IMR-90 (cell line): ENCODE results near the gene SPATA32. TPM values are rescaled to one million over a fixed set of nuclear protein-coding genes. Genes with fewer than 3 reads are reported as not detected.

Experiments
- ATAC-seq: fragments of 200-7000 bp; cut with Tn5 transposase; 2 replicates; pipeline ENCODE4 v1.9.1; 2020; ENCODE audit warnings: low read depth, mild to moderate bottlenecking, moderate library complexity
- BruUV-seq: library from RNA; stranded (reverse); fragments of 400-500 nt; replicated peaks from 2 replicates; lab custom pipeline; 2021; lab: Mats Ljungman, UMichigan
- CTCF ChIA-PET: fragments of 300-600 bp; formaldehyde crosslinking; extraction: SDS; loops from one replicate; lab custom pipeline; 2021; ENCODE audit warnings: antibody characterized with exemption; lab: Yijun Ruan, JAX
- POLR2A ChIA-PET: fragments of 300-600 bp; sonication (Branson Sonifier 250); formaldehyde crosslinking; loops from one replicate; lab custom pipeline; 2022; ENCODE audit warnings: antibody characterized with exemption; ENCODE audit not compliant: unreplicated experiment; lab: Charles Lee
- DNase-seq: peaks from one replicate; pipeline ENCODE4 v3.0.0; 2013
- H2AFZ ChIP-seq: replicated peaks from 2 replicates; pipeline ENCODE3; 2013; ENCODE audit warnings: low read length, mild to moderate bottlenecking; ENCODE audit not compliant: poor library complexity
- H2AK5ac ChIP-seq: 2 replicates; pipeline ENCODE4 v1.6.1; 2013; ENCODE audit warnings: low read depth, low read length, inconsistent platforms
- H2AK9ac ChIP-seq: replicated peaks from 2 replicates; pipeline ENCODE3; 2013; ENCODE audit warnings: mild to moderate bottlenecking, low read depth, low read length, moderate library complexity; ENCODE audit not compliant: poor library complexity
- H2BK120ac ChIP-seq: 2 replicates; pipeline ENCODE4 v1.6.1; 2013; ENCODE audit warnings: low read depth, low read length, inconsistent platforms
- H2BK15ac ChIP-seq: 3 replicates; pipeline ENCODE4 v1.6.1; 2013; ENCODE audit warnings: low read depth, low read length, inconsistent platforms
- H2BK20ac ChIP-seq: 2 replicates; pipeline ENCODE4 v1.6.1; 2013; ENCODE audit warnings: low read depth, mild to moderate bottlenecking, inconsistent platforms, low read length, moderate library complexity
- H2BK5ac ChIP-seq: 2 replicates; pipeline ENCODE4 v1.6.1; 2013; ENCODE audit warnings: mild to moderate bottlenecking, low read depth, low read length, inconsistent platforms; ENCODE audit not compliant: poor library complexity, severe bottlenecking
- H3K14ac ChIP-seq: replicated peaks from 2 replicates; pipeline ENCODE4 v1.6.1; 2013; ENCODE audit warnings: low read depth, low read length, inconsistent platforms
- H3K18ac ChIP-seq: 2 replicates; pipeline ENCODE4 v1.6.1; 2013; ENCODE audit warnings: low read depth, low read length, control low read depth
- H3K23ac ChIP-seq: 2 replicates; pipeline ENCODE4 v1.6.1; 2013; ENCODE audit warnings: low read depth, low read length, inconsistent platforms
- H3K27ac ChIP-seq: 2 replicates; pipeline ENCODE4 v1.5.1; 2013; ENCODE audit warnings: mild to moderate bottlenecking, control low read depth, low read length; ENCODE audit not compliant: insufficient read depth
- H3K27me3 ChIP-seq: 2 replicates; pipeline ENCODE4 v1.6.1; 2013; ENCODE audit warnings: low read length; ENCODE audit not compliant: control insufficient read depth, insufficient read depth
- H3K36me3 ChIP-seq: 2 replicates; pipeline ENCODE4 v1.6.1; 2013; ENCODE audit warnings: low read length, mixed read lengths; ENCODE audit not compliant: control insufficient read depth, insufficient read depth
- H3K4ac ChIP-seq: 2 replicates; pipeline ENCODE4 v1.6.1; 2013; ENCODE audit warnings: low read depth, low read length, inconsistent platforms
- H3K4me1 ChIP-seq: 2 replicates; pipeline ENCODE4 v1.6.1; 2013; ENCODE audit warnings: low read length, mixed read lengths; ENCODE audit not compliant: control insufficient read depth, insufficient read depth
- H3K4me2 ChIP-seq: 2 replicates; pipeline ENCODE4 v1.6.1; 2013; ENCODE audit warnings: low read depth, mild to moderate bottlenecking, control low read depth, low read length, moderate library complexity
- H3K4me3 ChIP-seq: 2 replicates; pipeline ENCODE4 v1.5.1; 2013; ENCODE audit warnings: low read depth, mild to moderate bottlenecking, control low read depth, low read length, moderate library complexity; ENCODE audit not compliant: insufficient read depth
- H3K56ac ChIP-seq: 2 replicates; pipeline ENCODE4 v1.6.1; 2013; ENCODE audit warnings: low read length, inconsistent platforms; ENCODE audit not compliant: insufficient read depth; ENCODE audit errors: extremely low read depth
- H3K79me1 ChIP-seq, 2 experiments: 2 replicates each; pipeline ENCODE4 v1.6.1; 2013; ENCODE audit warnings: low read length in 2 of 2, inconsistent platforms in 1 of 2, low read depth in 1 of 2
- H3K9ac ChIP-seq: 2 replicates; pipeline ENCODE4 v1.6.1; 2013; ENCODE audit warnings: low read depth, low read length, control low read depth
- H3K9me1 ChIP-seq: 2 replicates; pipeline ENCODE4 v1.6.1; 2013; ENCODE audit warnings: low read length, inconsistent platforms; ENCODE audit not compliant: insufficient read depth
- H3K9me3 ChIP-seq: 2 replicates; pipeline ENCODE4 v1.6.1; 2013; ENCODE audit warnings: low read length; ENCODE audit not compliant: control insufficient read depth, insufficient read depth
- H4K20me1 ChIP-seq: 2 replicates; pipeline ENCODE4 v1.6.1; 2013; ENCODE audit warnings: low read length, inconsistent platforms; ENCODE audit not compliant: insufficient read depth
- H4K5ac ChIP-seq: 2 replicates; pipeline ENCODE4 v1.6.1; 2013; ENCODE audit warnings: mild to moderate bottlenecking, low read depth, low read length, control low read depth
- H4K8ac ChIP-seq, 2 experiments: 2 replicates each; pipeline ENCODE4 v1.6.1; 2013; ENCODE audit warnings: low read depth in 2 of 2, low read length in 2 of 2, control low read depth in 1 of 2, inconsistent platforms in 1 of 2
- H4K91ac ChIP-seq: 2 replicates; pipeline ENCODE4 v1.6.1; 2013; ENCODE audit warnings: low read depth, low read length, inconsistent platforms; ENCODE audit not compliant: insufficient read depth
- BHLHE40 ChIP-seq: fragments of 150-350 bp; IDR thresholded peaks from 2 replicates; pipeline ENCODE4 v1.6.1; 2016; ENCODE audit warnings: mild to moderate bottlenecking, low read depth, low read length
- MAFK ChIP-seq: IDR thresholded peaks from 2 replicates; pipeline ENCODE4 v1.6.1; 2012; ENCODE audit warnings: low read depth, low read length, improper control_type of control experiment
- MXI1 ChIP-seq: IDR thresholded peaks from 2 replicates; pipeline ENCODE4 v1.6.1; 2012; ENCODE audit warnings: low read depth, mild to moderate bottlenecking, low read length, moderate library complexity, borderline replicate concordance
- NFE2L2 ChIP-seq: fragments of 150-350 bp; IDR thresholded peaks from 2 replicates; pipeline ENCODE4 v1.6.1; 2016; ENCODE audit warnings: low read depth, mild to moderate bottlenecking, low read length
- RCOR1 ChIP-seq: IDR thresholded peaks from 2 replicates; pipeline ENCODE4 v1.6.1; 2012; ENCODE audit warnings: mild to moderate bottlenecking, low read length, improper control_type of control experiment; ENCODE audit not compliant: insufficient replicate concordance
- WGBS, 2 experiments: methylation state at CpG; one replicate each; pipeline versions ENCODE4 v1.1.5 to v1.1.7; 2013; ENCODE audit warnings: missing lambda C conversion rate in 2 of 2; ENCODE audit not compliant: insufficient read length in 1 of 2; ENCODE audit errors: extremely low coverage in 2 of 2; 5-methylcytosine and 5-hydroxymethylcytosine counted together
- dilution Hi-C: fragments of 300-500 bp; cut with HindIII; formaldehyde crosslinking; loops from one replicate; pipeline ENCODE4 v1.14.3; 2018; ENCODE audit warnings: low sequenced_read_pairs; ENCODE audit not compliant: unreplicated experiment
- in situ Hi-C: fragments of 300-500 bp; cut with MboI; formaldehyde crosslinking; loops from 3 replicates; pipeline ENCODE4 v1.14.3; 2019; ENCODE audit warnings: low sequenced_read_pairs, inconsistent platforms, mixed read lengths
- intact Hi-C: fragments of 100-400 bp; cut with micrococcal nuclease; formaldehyde crosslinking; loops from 2 replicates; pipeline ENCODE4 v1.10.0; 2022
- polyA plus RNA-seq, 3 experiments: library from polyadenylated mRNA; depleted of rRNA; stranded (reverse); fragments of >200 nt; gene quantifications; 2 replicates each; pipeline ENCODE4 v1.2.3, GENCODE V29; 2012; ENCODE audit warnings: low replicate concordance in 1 of 3
- total RNA-seq: library from RNA; depleted of rRNA; stranded (reverse); fragments of >200 nt; gene quantifications from 2 replicates; pipeline ENCODE4 v1.2.3, GENCODE V29; 2012
- TF ChIP-seq, protein P1 (sequence below): conservative IDR thresholded peaks from 2 replicates; pipeline ENCODE4 v1.5.1; 2012; ENCODE audit warnings: mild to moderate bottlenecking, low read depth, low read length, improper control_type of control experiment

SPATA32 gene
- total and polyA plus RNA-seq, 2 of the 4 experiments (the other 2 are of a cell fraction) = 0.18 TPM; not detected in 1

DNA sequence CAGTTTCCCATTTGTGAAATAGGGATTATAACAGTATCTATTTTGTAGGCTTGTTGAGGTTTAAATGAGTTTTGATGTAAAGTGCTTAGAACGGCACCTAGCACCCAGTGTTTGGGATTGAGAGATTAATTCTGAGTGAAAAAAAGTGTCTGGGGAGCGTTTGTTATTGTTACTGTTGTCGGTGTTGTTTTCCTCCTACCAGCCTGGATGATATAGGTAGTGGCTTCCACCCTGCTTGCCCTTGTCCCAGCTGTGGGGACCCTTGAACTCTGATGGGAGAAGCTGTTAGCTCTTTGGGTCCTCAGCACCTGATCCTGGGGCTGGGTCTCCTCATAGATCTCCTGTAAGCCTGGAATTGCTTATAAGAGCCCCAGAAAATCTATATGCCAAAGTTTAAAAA lies 35.3 kb downstream of the SPATA32 start (continued):
- TF ChIP-seq, protein P1, sequence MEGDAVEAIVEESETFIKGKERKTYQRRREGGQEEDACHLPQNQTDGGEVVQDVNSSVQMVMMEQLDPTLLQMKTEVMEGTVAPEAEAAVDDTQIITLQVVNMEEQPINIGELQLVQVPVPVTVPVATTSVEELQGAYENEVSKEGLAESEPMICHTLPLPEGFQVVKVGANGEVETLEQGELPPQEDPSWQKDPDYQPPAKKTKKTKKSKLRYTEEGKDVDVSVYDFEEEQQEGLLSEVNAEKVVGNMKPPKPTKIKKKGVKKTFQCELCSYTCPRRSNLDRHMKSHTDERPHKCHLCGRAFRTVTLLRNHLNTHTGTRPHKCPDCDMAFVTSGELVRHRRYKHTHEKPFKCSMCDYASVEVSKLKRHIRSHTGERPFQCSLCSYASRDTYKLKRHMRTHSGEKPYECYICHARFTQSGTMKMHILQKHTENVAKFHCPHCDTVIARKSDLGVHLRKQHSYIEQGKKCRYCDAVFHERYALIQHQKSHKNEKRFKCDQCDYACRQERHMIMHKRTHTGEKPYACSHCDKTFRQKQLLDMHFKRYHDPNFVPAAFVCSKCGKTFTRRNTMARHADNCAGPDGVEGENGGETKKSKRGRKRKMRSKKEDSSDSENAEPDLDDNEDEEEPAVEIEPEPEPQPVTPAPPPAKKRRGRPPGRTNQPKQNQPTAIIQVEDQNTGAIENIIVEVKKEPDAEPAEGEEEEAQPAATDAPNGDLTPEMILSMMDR = no peak

GRCh38 chr17:45225964-45226530 lies 35.8 kb downstream of the SPATA32 start:
- Histone ChIP-seq H4K5ac (no peak overlapping the region), H3K27ac (no peak overlapping the region), H3K4me1 (peaks cover 44% of the 10 kb centered on the region), H3K18ac (no peak overlapping the region), H3K4ac (peak overlapping the region; percentile 9; the same call in 1 of the 2 replicates), H3K27me3 (peaks cover 8% of the 10 kb centered on the region), H2BK20ac (no peak overlapping the region; the same call in 1 of the 2 replicates), H2BK120ac (peak overlapping the region; percentile 3; the same call in 1 of the 2 replicates), H3K14ac (0 out of 2 replicates have a peak overlapping the region, but pooled peaks have one; percentile 34), H3K4me2 (no peak overlapping the region), H2AK9ac (peak overlapping the region; percentile 88), H4K91ac (peak overlapping the region; percentile 55; the same call in 1 of the 2 replicates), H3K9me3 (no peaks in the 10 kb centered on the region), H3K23ac (no peak overlapping the region), H3K79me1 (peaks cover 0 to 28% of the 10 kb centered on the region in 2 experiments; a peak in 3 of 4 replicates), H3K9ac (no peak overlapping the region), H3K4me3 (no peak overlapping the region), H4K20me1 (no peaks in the 10 kb centered on the region), H3K9me1 (peaks cover 24% of the 10 kb centered on the region), H2BK15ac (0 out of 3 replicates have a peak overlapping the region, but pooled peaks have one; percentile 64), H2AFZ (peak overlapping the region; percentile 3), H4K8ac (0 out of 4 replicates have a peak overlapping the region, but pooled peaks of 1 of the 2 experiments have one; percentile 7), H2BK5ac (no peak overlapping the region), H3K36me3 (no peaks in the 10 kb centered on the region), H2AK5ac (peak overlapping the region; percentile 62), H3K56ac (no peak overlapping the region)
- intact Hi-C loops = no loop called here
- POLR2A ChIA-PET = no interaction called here
- TF ChIP-seq BHLHE40 (no peak), NFE2L2 (no peak), MXI1 (no peak), MAFK (no peak), RCOR1 (no peak)
- TF ChIP-seq, protein P1 = no peak
- no CpG with 5 or more reads among the region's 11 CpGs for WGBS, 2 experiments
- ATAC-seq = no peak
- dilution Hi-C loops = no loop called here
- CTCF ChIA-PET = no interaction called here
- in situ Hi-C loops = no loop called here
- DNase-seq = no peak
- no TSS peak for BruUV-seq
